ENCODE data around the gene GAPDHS.

GAPDHS gene

DNA sequence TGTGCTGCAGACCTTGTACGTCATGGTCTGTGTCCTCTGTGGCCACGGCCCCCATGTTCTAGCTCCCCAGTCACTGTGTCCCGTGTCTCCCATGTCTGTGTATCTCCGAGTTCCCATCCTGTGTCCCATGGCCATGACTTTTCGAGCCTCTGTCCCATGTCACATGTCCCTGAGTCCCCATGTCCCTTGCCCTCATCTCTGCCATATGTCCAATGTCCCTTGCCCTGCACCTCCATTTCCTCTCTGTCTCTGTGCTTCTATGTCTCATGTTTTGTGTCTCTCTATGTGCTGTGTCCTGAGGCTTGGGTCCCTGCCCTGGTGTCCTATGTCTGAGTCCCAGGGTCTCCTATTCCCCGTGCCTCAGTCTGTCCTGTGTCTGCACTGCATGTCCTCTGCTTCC, 28.2 kb downstream of the GAPDHS start:
- TF ChIP-seq GATA2 (IDR thresholded peaks at IDR 0.05; ENCODE audit: low read depth, low read length) (no peak), GATA3 (IDR thresholded peaks at IDR 0.05; ENCODE audit: low read depth, low read length) (no peak)

DNA sequence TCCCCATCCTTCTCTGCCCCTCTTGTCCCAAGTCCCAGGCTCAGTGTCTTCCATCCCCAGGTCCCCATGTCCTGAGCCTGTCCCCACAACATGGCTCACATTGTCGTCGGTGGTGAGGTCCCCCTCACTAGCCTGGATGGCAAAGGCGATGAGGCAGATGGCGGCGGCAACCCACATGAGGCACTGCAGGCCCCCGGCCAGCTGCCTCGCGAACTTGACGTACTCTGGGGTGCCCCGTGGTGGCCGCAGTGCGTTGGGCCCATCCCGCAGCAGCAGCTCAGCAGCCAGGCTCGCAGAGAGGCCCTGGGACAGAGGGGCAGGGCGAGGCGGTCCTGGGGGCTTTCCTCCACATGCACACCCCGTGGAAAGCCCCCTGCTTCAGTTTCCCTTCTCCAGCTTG, 29.1 kb downstream of the GAPDHS start:
- TF ChIP-seq GATA2 (IDR thresholded peaks at IDR 0.05; ENCODE audit: low read depth, low read length) (no peak), GATA3 (IDR thresholded peaks at IDR 0.05; ENCODE audit: low read depth, low read length) (no peak)

DNA sequence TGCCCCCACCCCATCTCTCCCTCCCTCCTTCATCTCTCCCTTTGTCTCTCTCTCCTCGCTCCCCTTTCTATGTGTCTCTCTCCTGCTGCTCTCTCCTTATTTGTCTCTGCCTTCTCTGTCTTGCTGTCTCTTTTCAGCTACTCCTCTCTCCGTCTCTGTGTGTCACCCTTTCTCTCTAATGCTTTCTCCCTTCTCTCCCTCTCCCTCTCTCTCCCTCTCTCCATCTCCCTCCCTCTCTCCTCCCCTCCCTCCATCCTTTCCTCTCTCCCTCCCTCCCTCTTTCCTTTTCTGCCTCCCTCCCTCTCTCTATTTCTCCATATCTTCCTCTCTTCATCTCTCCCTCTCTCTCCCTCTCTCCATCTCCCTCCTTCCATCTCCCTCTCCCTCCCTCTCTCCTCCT, 29.5 kb downstream of the GAPDHS start:
- TF ChIP-seq GATA2 (IDR thresholded peaks at IDR 0.05; ENCODE audit: low read depth, low read length) (no peak), GATA3 (IDR thresholded peaks at IDR 0.05; ENCODE audit: low read depth, low read length) (no peak)

DNA sequence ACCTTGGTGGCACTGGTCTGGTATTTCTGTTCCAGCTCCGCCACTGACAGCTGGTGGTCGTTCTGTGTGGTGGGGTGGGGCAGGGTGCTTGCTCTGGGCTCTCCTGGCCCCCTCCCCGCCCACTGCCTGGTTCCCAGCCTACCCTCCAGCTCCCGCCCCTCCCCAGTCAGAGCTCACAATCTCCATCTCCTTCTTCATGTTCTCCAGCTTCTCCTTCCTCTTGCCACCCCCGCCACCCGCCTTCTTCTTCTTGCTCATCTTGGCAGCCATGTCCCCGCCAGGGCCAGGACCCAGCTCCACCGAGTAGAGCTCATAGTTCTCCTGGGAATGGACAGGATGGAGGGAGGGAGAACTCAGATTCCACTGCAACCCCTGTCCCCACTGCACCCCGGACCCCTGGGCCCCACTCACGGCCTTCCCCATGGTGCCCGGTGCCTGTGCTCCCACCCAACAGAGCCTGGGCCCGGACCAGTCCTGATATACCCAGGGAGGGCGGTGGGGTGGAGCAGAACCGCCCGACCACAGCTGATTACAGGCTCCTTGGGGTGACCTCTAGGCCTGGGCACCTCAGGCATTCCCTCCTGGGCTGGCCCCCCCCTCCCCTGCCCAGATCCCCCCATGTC, 30.1 kb downstream of the GAPDHS start, which contains the start of gene ATP4A:
ATP4A (minus strand) TSS at position 452 of the 623 bp plus-strand sequence; CDS start at position 423, 29 bp downstream.
- TF ChIP-seq GATA3 (IDR thresholded peaks at IDR 0.05; ENCODE audit: low read depth, low read length) (no peak), GATA2 (IDR thresholded peaks at IDR 0.05; ENCODE audit: low read depth, low read length) (no peak)

DNA sequence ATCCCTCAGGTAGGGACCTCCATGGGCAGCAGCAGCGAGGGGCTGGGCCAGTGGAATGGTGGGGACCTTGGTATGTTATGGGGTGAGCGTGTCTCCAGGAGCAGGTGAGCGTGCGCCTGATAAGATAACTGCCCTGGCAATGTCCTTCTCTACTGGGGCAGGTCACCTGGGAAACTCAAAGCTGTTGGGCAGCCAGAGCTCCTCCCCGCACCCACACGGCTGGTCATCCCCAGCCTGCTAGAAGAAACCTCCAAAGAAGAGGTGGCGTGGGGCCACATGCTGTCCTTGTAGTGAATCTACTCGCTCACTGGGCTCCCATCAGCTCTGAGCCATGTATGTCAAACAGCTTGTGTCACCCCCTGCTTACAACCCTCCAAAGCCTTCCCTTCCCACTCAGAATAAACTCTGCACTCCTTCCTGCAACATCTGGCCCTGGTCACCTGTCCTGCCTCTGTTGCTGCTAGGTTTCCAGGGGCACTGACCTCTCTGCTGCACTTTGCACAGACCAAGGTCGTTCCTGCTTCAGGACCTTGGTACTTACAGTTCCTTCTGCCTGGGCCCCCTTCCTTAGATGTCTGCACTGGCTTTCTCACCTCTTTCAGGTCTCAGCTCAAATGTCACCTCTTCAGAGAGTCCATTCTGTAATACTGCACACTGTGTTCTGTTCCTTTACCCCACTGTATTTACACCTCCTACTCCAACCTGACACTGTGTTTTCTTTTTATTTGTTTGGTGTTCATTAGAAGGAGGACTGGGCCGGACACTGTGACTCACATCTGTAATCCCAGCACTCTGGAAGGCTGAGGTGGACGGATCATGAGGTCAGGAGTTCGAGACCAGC, 32.0 kb downstream of the GAPDHS start:
- no peak for TF ChIP-seq GATA3 (IDR thresholded peaks at IDR 0.05; ENCODE audit: low read depth, low read length)
- TF ChIP-seq GATA2 (IDR thresholded peaks at IDR 0.05; ENCODE audit: low read depth, low read length) = no peak

DNA sequence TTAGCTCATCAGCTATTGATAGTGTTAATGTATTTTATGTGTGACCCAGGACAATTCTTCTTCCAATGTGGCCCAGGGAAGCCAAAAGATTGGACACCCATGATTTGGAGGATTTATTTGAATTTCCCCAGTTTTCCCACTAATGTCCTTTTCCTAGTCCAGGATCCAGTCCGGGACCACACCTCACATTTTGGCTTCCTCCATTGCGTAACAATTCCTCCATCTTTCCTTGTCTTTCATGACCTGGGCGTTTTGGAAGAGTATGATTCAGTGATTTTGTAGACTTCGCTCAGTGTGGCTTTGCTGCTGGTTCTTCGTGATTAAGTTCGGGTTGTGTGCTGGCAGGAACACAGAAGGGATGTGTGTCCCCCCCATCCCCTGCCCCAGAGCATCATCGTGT, 33.5 kb downstream of the GAPDHS start:
- TF ChIP-seq GATA2 (IDR thresholded peaks at IDR 0.05; ENCODE audit: low read depth, low read length) = no peak
- no peak for TF ChIP-seq GATA3 (IDR thresholded peaks at IDR 0.05; ENCODE audit: low read depth, low read length)

DNA sequence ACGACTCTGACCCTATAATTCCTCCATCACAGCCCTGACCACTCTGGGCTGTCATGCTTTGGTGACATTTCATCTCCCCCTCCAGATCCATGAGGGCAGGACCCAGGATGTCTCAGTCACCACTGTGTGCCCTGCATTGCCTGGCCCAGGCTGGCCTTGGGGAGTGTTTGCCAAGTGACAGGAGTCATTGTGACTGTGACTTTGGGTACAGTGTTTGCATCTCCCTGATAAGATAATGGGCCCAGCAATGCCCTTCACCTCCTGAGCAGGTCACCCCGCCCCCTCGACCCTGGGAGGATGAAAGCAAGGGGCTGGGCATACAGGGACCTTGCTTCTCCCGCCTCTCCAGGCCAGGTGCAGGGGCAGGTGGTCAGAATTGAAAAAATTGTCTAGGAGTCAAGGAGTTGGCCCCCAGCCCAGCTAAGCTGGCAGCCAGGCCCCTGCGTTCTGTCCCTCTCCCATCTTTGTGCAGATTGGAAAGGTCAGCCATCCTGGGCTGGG, 36.1 kb downstream of the GAPDHS start:
- TF ChIP-seq GATA3 (IDR thresholded peaks at IDR 0.05; ENCODE audit: low read depth, low read length) = no peak
- no peak for TF ChIP-seq GATA2 (IDR thresholded peaks at IDR 0.05; ENCODE audit: low read depth, low read length)

DNA sequence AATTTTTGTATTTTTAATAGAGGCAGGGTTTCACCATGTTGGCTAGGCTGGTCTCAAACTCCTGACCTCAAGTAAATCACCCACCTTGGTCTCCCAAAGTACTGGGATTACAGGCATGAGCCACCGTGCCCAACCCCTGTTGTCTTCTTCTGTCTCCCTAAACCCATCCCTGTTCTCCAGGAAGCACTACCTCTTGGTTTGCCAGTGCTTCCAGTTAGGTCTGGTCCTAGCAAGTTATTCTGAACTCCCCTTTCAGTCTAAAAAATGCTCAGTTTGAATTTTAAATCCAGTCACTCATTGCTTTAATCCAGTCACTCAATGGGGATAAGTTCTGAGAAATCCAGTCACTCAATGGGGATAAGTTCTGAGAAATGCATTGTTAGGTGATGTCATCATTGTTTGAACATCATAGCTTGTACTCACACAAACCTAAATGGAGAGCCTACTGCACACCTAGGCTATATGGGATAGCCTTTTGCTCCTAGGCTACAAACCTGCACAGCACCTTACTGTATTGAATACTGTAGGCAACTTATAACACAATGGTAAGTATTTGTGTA, 38.2 kb downstream of the GAPDHS start:
- TF ChIP-seq GATA3 (IDR thresholded peaks at IDR 0.05; ENCODE audit: low read depth, low read length) = no peak
- no peak for TF ChIP-seq GATA2 (IDR thresholded peaks at IDR 0.05; ENCODE audit: low read depth, low read length)

DNA sequence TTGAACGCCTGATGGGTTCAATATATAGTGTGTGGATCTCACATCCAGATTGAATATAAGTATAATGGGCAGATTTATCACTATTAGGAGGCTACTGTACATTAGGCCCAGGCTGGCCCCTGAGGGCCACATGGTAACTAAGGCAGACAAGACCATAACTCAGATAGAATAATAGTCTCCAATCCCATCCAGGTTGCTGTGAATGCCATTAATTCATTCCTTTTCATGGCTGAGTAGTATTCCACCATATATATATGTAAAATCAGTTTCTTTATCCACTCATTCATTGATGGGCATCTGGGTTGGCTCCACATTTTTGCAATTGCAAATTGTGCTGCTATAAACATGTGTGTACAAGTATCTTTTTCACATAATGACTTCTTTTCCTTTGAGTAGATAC, 44.7 kb downstream of the GAPDHS start:
- no peak for TF ChIP-seq GATA3 (IDR thresholded peaks at IDR 0.05; ENCODE audit: low read depth, low read length)
- TF ChIP-seq GATA2 (IDR thresholded peaks at IDR 0.05; ENCODE audit: low read depth, low read length) = no peak

DNA sequence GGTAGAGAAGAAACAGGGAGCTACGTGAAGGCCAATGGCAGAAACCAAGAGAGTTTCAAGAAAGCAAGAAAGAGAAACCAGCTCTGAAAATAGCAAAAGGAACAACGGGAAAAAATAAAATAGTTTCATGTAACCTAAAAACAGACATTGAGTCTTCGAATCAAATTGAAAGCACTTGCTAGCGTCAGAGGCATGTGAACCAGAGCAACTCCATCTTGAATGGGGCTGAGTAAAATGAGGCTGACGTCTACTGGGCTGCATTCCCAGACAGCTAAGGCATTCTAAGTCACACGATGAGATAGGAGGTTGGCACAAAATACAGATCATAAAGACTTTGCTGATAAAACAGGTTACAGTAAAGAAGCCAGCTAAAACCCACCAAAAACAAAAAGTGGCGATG, 45.5 kb downstream of the GAPDHS start:
- TF ChIP-seq GATA3 (IDR thresholded peaks at IDR 0.05; ENCODE audit: low read depth, low read length) = no peak
- no peak for TF ChIP-seq GATA2 (IDR thresholded peaks at IDR 0.05; ENCODE audit: low read depth, low read length)

DNA sequence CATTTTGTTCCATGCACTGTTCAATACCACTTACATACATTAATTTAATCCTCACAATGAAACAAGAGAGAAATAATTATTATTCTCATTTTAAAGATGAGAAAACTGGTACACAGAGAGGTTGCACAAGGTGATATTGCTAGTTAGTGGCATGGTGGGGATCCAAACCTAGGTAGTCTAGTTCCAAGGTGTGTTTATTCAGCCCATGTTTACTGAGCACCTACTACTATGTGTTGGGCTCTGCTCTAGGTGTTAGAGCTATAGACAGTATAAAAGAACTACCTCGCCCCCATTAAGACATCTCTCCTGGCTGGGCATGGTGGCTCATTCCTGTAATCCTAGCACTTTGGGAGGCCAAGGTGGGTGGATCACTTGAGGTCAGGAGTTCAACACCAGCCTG, 49.5 kb downstream of the GAPDHS start:
- TF ChIP-seq GATA3 (IDR thresholded peaks at IDR 0.05; ENCODE audit: low read depth, low read length) (no peak), GATA2 (IDR thresholded peaks at IDR 0.05; ENCODE audit: low read depth, low read length) (no peak)

DNA sequence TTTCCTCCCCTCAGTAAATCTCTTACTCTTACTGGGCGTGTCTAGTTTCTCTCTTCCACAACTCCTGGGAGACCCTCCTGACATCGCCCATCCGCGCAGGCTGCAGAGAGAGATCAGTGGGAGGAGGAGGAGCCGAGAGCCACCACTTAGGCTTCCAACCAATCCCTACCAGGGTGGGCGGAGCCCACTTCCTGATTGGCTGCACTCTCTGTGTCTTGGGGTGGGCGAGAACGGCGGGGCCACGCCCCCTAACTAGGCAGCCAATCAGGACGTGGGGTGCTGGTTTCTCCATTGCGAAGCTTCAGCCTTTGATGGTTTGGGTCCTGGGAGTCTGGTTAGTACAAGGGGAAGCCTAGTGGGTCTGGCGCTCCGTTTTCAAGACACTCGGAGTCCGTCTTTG, 52.6 kb downstream of the GAPDHS start, which contains the start of gene PMIS2:
PMIS2 (plus strand) TSS at position 326 of the 400 bp plus-strand sequence. CDS start 87 bp downstream, outside the sequence.
- TF ChIP-seq GATA3 (IDR thresholded peaks at IDR 0.05; ENCODE audit: low read depth, low read length) (no peak), GATA2 (IDR thresholded peaks at IDR 0.05; ENCODE audit: low read depth, low read length) (no peak)

DNA sequence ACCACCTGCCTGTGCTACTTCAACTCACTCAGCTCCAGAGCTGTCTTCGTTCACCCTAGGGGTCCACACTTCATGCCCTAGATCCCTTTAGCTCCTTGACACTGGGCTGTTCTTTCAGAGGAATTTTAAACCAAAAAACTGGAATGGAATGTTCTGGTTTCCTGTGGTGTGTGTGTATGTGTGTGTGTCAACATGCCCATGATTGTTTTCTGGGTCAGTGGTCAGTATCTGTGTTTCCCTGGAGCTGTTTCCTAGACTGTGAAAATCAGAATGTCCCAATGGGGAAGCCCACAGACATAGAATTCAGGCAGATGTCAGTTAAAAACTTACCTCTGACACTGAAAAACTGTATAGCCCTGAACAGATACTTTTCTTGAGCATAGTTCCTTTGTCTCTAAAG, 54.1 kb downstream of the GAPDHS start:
- TF ChIP-seq GATA3 (IDR thresholded peaks at IDR 0.05; ENCODE audit: low read depth, low read length) (no peak), GATA2 (IDR thresholded peaks at IDR 0.05; ENCODE audit: low read depth, low read length) (no peak)

DNA sequence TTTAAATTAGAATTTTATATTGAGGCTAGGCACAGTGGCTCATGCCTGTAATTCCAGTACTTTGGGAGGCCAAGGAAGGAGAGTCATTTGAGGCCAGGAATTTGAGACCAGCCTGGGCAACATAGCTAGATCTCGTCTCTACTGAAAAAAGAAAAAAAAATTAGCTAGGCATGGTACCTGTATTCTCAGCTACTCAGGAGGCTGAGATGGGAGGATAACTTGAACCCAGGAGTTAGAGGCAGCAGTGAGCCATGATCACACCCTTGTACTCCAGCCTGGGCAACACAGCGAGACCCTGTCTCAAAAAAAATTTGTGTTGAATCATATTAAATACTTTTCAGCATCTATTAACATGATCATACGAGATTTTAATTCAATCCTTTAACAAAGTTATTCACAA, 57.6 kb downstream of the GAPDHS start:
- TF ChIP-seq GATA2 (IDR thresholded peaks at IDR 0.05; ENCODE audit: low read depth, low read length) (no peak), GATA3 (IDR thresholded peaks at IDR 0.05; ENCODE audit: low read depth, low read length) (no peak)

All from SH-SY5Y (cell line).